Measurements from ENCODE around the gene LARGE1.

GRCh38 chr22:33605221-33605620 lies 315.1 kb downstream of the LARGE1 start:
- no peak for TF ChIP-seq CTCF (conservative IDR thresholded peaks at IDR 0.05 in 1 of 2, IDR thresholded peaks at IDR 0.05 in 1 of 2; ENCODE audit: low read depth in 1 of 2, low read length in 2 of 2)
- no peak for TF ChIP-seq EZH2 (IDR thresholded peaks at IDR 0.05; ENCODE audit: low read length, missing control alignments)

Measured in fibroblast of lung (primary cell).